Effector memory CD8-positive, alpha-beta T cell (primary cell): Measurements from ENCODE around the gene SYNGR2.
A peak's percentile ranks its signal among the peaks of the same experiment; 100 is the strongest.

ENCODE experiments used
- ATAC-seq: fragments of 150-1000 bp; cut with Tn5 transposase; replicated peaks from 2 replicates; pipeline ENCODE4 v1.10.0; 2021; ENCODE audit warnings: mild to moderate bottlenecking, moderate library complexity
- DNase-seq, 3 experiments: peaks; one replicate each; pipeline ENCODE4 v3.0.0; 2021
- H3K27ac Mint-ChIP-seq, 2 donors: one replicate each; pipeline ENCODE4 v1.8.0; 2022; ENCODE audit warnings: mild to moderate bottlenecking in 2 of 2, mixed read lengths in 2 of 2, moderate library complexity in 2 of 2
- H3K27me3 Mint-ChIP-seq, 2 donors: one replicate each; pipeline ENCODE4 v1.8.0; 2022; ENCODE audit warnings: mixed read lengths in 2 of 2
- H3K36me3 Mint-ChIP-seq: one replicate; pipeline ENCODE4 v1.8.0; 2022; ENCODE audit warnings: mild to moderate bottlenecking, moderate library complexity, mixed read lengths; ENCODE audit not compliant: insufficient read depth
- H3K4me1 Mint-ChIP-seq, 2 donors: one replicate each; pipeline ENCODE4 v1.8.0; 2022; ENCODE audit warnings: low read depth in 2 of 2, mixed read lengths in 2 of 2
- H3K4me3 Mint-ChIP-seq, 2 donors: one replicate each; pipeline ENCODE4 v1.8.0; 2022; ENCODE audit warnings: mild to moderate bottlenecking in 2 of 2, mixed read lengths in 2 of 2, moderate library complexity in 2 of 2
- H3K9me3 Mint-ChIP-seq, 2 donors: one replicate each; pipeline ENCODE4 v1.8.0; 2022; ENCODE audit warnings: mixed read lengths in 2 of 2

SYNGR2 gene

GRCh38 chr17:78174870-78175642, 6.7 kb downstream of the SYNGR2 start:
- DNase-seq (no peak), ATAC-seq (no peak)
- peaks cover 32 to 34% of the 10 kb centered on the region in 2 donors for H3K4me1 Mint-ChIP-seq
- no peak overlapping the region for H3K4me3 Mint-ChIP-seq
- H3K9me3 Mint-ChIP-seq, result no peaks in the 10 kb centered on the region
- H3K36me3 Mint-ChIP-seq, result peaks cover 32% of the 10 kb centered on the region
- H3K27ac Mint-ChIP-seq, result peak overlapping the region in 1 of 2 donors; percentile 31
- no peaks in the 10 kb centered on the region for H3K27me3 Mint-ChIP-seq

GRCh38 chr17:78175643-78175981, 7.2 kb downstream of the SYNGR2 start:
- Mint-ChIP-seq H3K27ac (peak overlapping the region; percentile 15 to 31), H3K4me3 (no peak overlapping the region), H3K4me1 (peaks cover 37 to 38% of the 10 kb centered on the region in 2 donors), H3K9me3 (no peaks in the 10 kb centered on the region), H3K27me3 (no peaks in the 10 kb centered on the region), H3K36me3 (peaks cover 32% of the 10 kb centered on the region)
- ATAC-seq (no peak), DNase-seq (no peak)

GRCh38 chr17:78176548-78177025, 8.2 kb downstream of the SYNGR2 start:
- Mint-ChIP-seq H3K36me3 (peaks cover 31% of the 10 kb centered on the region), H3K9me3 (no peaks in the 10 kb centered on the region), H3K27me3 (no peaks in the 10 kb centered on the region), H3K4me1 (peaks cover 35 to 38% of the 10 kb centered on the region in 2 donors), H3K27ac (no peak overlapping the region), H3K4me3 (no peak overlapping the region)
- DNase-seq (peak; percentile 68 to 74 (median 74)), ATAC-seq (peak; percentile 85)

GRCh38 chr17:78179372-78179771, 11.0 kb downstream of the SYNGR2 start:
- H3K9me3 Mint-ChIP-seq, result no peaks in the 10 kb centered on the region
- no peaks in the 10 kb centered on the region for H3K27me3 Mint-ChIP-seq
- no peak for DNase-seq
- H3K4me1 Mint-ChIP-seq, result peaks cover 12% of the 10 kb centered on the region in 2 donors
- H3K36me3 Mint-ChIP-seq, result peaks cover 13% of the 10 kb centered on the region
- H3K4me3 Mint-ChIP-seq, result peak overlapping the region; percentile 13 to 68
- no peak for ATAC-seq
- peak overlapping the region in 1 of 2 donors; percentile 74 for H3K27ac Mint-ChIP-seq

GRCh38 chr17:78180083-78180482, 11.7 kb downstream of the SYNGR2 start:
- peak overlapping the region; percentile 74 to 80 for H3K27ac Mint-ChIP-seq
- H3K4me1 Mint-ChIP-seq, result peaks cover 11 to 12% of the 10 kb centered on the region in 2 donors

GRCh38 chr17:78180508-78180907, 12.1 kb downstream of the SYNGR2 start:
- no peaks in the 10 kb centered on the region for H3K27me3 Mint-ChIP-seq
- ATAC-seq (no peak), DNase-seq (no peak)
- peaks cover 9% of the 10 kb centered on the region for H3K36me3 Mint-ChIP-seq
- H3K9me3 Mint-ChIP-seq, result no peaks in the 10 kb centered on the region
- H3K4me3 Mint-ChIP-seq, result peak overlapping the region; percentile 13 to 68
- H3K4me1 Mint-ChIP-seq, result peaks cover 11% of the 10 kb centered on the region in 2 donors
- peak overlapping the region; percentile 74 to 80 for H3K27ac Mint-ChIP-seq

More at GRCh38 chr17:78180083-78180482, 11.7 kb downstream of the SYNGR2 start:
- peak; percentile 55 for ATAC-seq
- Mint-ChIP-seq H3K36me3 (peaks cover 9% of the 10 kb centered on the region), H3K9me3 (no peaks in the 10 kb centered on the region), H3K4me3 (peak overlapping the region; percentile 13 to 68), H3K27me3 (no peaks in the 10 kb centered on the region)
- DNase-seq, result no peak

GRCh38 chr17:78182504-78182903, 14.1 kb downstream of the SYNGR2 start:
- Mint-ChIP-seq H3K27me3 (no peaks in the 10 kb centered on the region), H3K9me3 (no peaks in the 10 kb centered on the region), H3K4me3 (no peak overlapping the region), H3K36me3 (peaks cover 7% of the 10 kb centered on the region), H3K27ac (peak overlapping the region in 1 of 2 donors; percentile 47), H3K4me1 (peaks cover 14% of the 10 kb centered on the region in 2 donors)
- DNase-seq (no peak), ATAC-seq (no peak)

- no peak for ATAC-seq
- peaks cover 16 to 18% of the 10 kb centered on the region in 2 donors for H3K4me1 Mint-ChIP-seq
- H3K36me3 Mint-ChIP-seq, result peaks cover 3% of the 10 kb centered on the region
- H3K27ac Mint-ChIP-seq, result no peak overlapping the region
- no peak overlapping the region for H3K4me3 Mint-ChIP-seq
- no peaks in the 10 kb centered on the region for H3K27me3 Mint-ChIP-seq
- no peak for DNase-seq
- H3K9me3 Mint-ChIP-seq, result no peaks in the 10 kb centered on the region
These were observed 15.5 kb downstream of the SYNGR2 start for GRCh38 chr17:78183916-78184315.

GRCh38 chr17:78184351-78184750, 16.0 kb downstream of the SYNGR2 start:
- ATAC-seq (no peak), DNase-seq (no peak)
- Mint-ChIP-seq H3K4me3 (no peak overlapping the region), H3K4me1 (peaks cover 16 to 18% of the 10 kb centered on the region in 2 donors), H3K27me3 (no peaks in the 10 kb centered on the region), H3K36me3 (peaks cover 3% of the 10 kb centered on the region), H3K9me3 (no peaks in the 10 kb centered on the region), H3K27ac (no peak overlapping the region)

- H3K4me1 Mint-ChIP-seq, result peaks cover 16 to 18% of the 10 kb centered on the region in 2 donors
- no peaks in the 10 kb centered on the region for H3K9me3 Mint-ChIP-seq
- no peak for ATAC-seq
- DNase-seq, result no peak
- H3K27ac Mint-ChIP-seq, result no peak overlapping the region
- no peaks in the 10 kb centered on the region for H3K27me3 Mint-ChIP-seq
- no peak overlapping the region for H3K4me3 Mint-ChIP-seq
- H3K36me3 Mint-ChIP-seq, result peaks cover 3% of the 10 kb centered on the region
These were observed 16.5 kb downstream of the SYNGR2 start for GRCh38 chr17:78184868-78185267.

- Mint-ChIP-seq H3K36me3 (no peaks in the 10 kb centered on the region), H3K27ac (peak overlapping the region in 1 of 2 donors; percentile 41), H3K9me3 (no peaks in the 10 kb centered on the region), H3K4me1 (peaks cover 9 to 12% of the 10 kb centered on the region in 2 donors), H3K4me3 (peak overlapping the region; percentile 79 to 85), H3K27me3 (no peaks in the 10 kb centered on the region)
- no peak for ATAC-seq
- DNase-seq, result no peak
These were observed 17.8 kb downstream of the SYNGR2 start for GRCh38 chr17:78185981-78186691.

- H3K27me3 Mint-ChIP-seq, result no peaks in the 10 kb centered on the region
- no peaks in the 10 kb centered on the region for H3K9me3 Mint-ChIP-seq
- H3K4me1 Mint-ChIP-seq, result peaks cover 9 to 12% of the 10 kb centered on the region in 2 donors
- peak; percentile 88 for ATAC-seq
- H3K36me3 Mint-ChIP-seq, result no peaks in the 10 kb centered on the region
- peak within 1 kb of the TSS; percentile 31 to 41 for H3K27ac Mint-ChIP-seq
- DNase-seq, result peak; percentile 71 to 77 (median 77)
- peak within 1 kb of the TSS; percentile 79 to 85 for H3K4me3 Mint-ChIP-seq
These were observed 18.6 kb downstream of the SYNGR2 start, which contains the start of the genes AFMID and TK1 for GRCh38 chr17:78186692-78187595. TSS of gene AFMID (plus strand) at chr17:78187362. CDS start at chr17:78187371, 9 bp downstream. TSS of gene TK1 (minus strand) at chr17:78187052. CDS start at chr17:78186994, 58 bp downstream.

- ATAC-seq, result no peak
- DNase-seq, result no peak
- Mint-ChIP-seq H3K27ac (no peak overlapping the region), H3K4me3 (no peak overlapping the region), H3K36me3 (no peaks in the 10 kb centered on the region), H3K9me3 (no peaks in the 10 kb centered on the region), H3K4me1 (no peaks in the 10 kb centered on the region), H3K27me3 (no peaks in the 10 kb centered on the region)
These were observed 28.3 kb downstream of the SYNGR2 start for GRCh38 chr17:78196716-78197115.
